CD4-positive, alpha-beta memory T cell (primary cell): ENCODE data around the gene TTPAL. TPM values are rescaled to one million over a fixed set of nuclear protein-coding genes. Genes with fewer than 3 reads are reported as not detected.

Source experiments
- CTCF ChIA-PET: fragments of 350-600 bp; sonication (Branson Sonifier 250); formaldehyde crosslinking; loops from one replicate; lab custom pipeline; 2021; ENCODE audit warnings: inconsistent platforms; ENCODE audit not compliant: partially characterized antibody; lab: Charles Lee
- POLR2A ChIA-PET: fragments of 350-600 bp; sonication (Branson Sonifier 250); formaldehyde crosslinking; loops from one replicate; lab custom pipeline; 2021; ENCODE audit not compliant: partially characterized antibody; lab: Charles Lee
- DNase-seq, 5 donors: peaks; one replicate each; pipeline versions ENCODE4 v3.0.0 to v3.0.0-alpha.2; 2020 to 2022; ENCODE audit warnings: mixed read lengths in 1 of 5
- H3K27ac ChIP-seq: one replicate; pipeline ENCODE4 v1.7.0; 2013; ENCODE audit warnings: low read depth, low read length
- H3K27me3 ChIP-seq: 2 replicates; pipeline ENCODE4 v1.7.0; 2013; ENCODE audit warnings: mild to moderate bottlenecking, low read length, moderate library complexity; ENCODE audit not compliant: insufficient read depth
- H3K36me3 ChIP-seq: 2 replicates; pipeline ENCODE4 v1.7.0; 2013; ENCODE audit warnings: mild to moderate bottlenecking, low read length, moderate library complexity; ENCODE audit not compliant: insufficient read depth
- H3K4me1 ChIP-seq: 2 replicates; pipeline ENCODE4 v1.7.0; 2013; ENCODE audit warnings: mild to moderate bottlenecking, low read length, moderate library complexity; ENCODE audit not compliant: insufficient read depth
- H3K4me3 ChIP-seq, 2 donors: one replicate each; pipeline ENCODE4 v1.7.0; 2013; ENCODE audit warnings: low read length in 2 of 2, mild to moderate bottlenecking in 1 of 2
- H3K9me3 ChIP-seq, 2 donors: one replicate each; pipeline ENCODE4 v1.7.0; 2013; ENCODE audit warnings: low read length in 2 of 2, control low read depth in 1 of 2; ENCODE audit not compliant: control insufficient read depth in 1 of 2
- H3K27ac Mint-ChIP-seq, 7 donors: one replicate each; pipeline ENCODE4 v1.8.0; 2020 to 2021; ENCODE audit warnings: mixed read lengths in 7 of 7, mild to moderate bottlenecking in 6 of 7, inconsistent platforms in 3 of 7, moderate library complexity in 3 of 7
- H3K27me3 Mint-ChIP-seq, 2 donors: one replicate each; pipeline ENCODE4 v1.8.0; 2020 to 2021; ENCODE audit warnings: mixed read lengths in 2 of 2
- H3K36me3 Mint-ChIP-seq, 2 donors: one replicate each; pipeline ENCODE4 v1.8.0; 2020 to 2021; ENCODE audit warnings: mixed read lengths in 2 of 2, inconsistent platforms in 1 of 2, mild to moderate bottlenecking in 1 of 2
- H3K4me1 Mint-ChIP-seq, 4 donors: one replicate each; pipeline ENCODE4 v1.8.0; 2020 to 2021; ENCODE audit warnings: mixed read lengths in 4 of 4, mild to moderate bottlenecking in 1 of 4
- H3K4me3 Mint-ChIP-seq, 8 donors: one replicate each; pipeline ENCODE4 v1.8.0; 2020 to 2021; ENCODE audit warnings: mixed read lengths in 8 of 8, mild to moderate bottlenecking in 7 of 8, moderate library complexity in 6 of 8, inconsistent platforms in 3 of 8
- H3K9me3 Mint-ChIP-seq, 8 donors: one replicate each; pipeline ENCODE4 v1.8.0; 2020 to 2021; ENCODE audit warnings: mixed read lengths in 8 of 8, mild to moderate bottlenecking in 5 of 8, inconsistent platforms in 3 of 8, moderate library complexity in 1 of 8
- intact Hi-C: fragments of 100-400 bp; cut with micrococcal nuclease; formaldehyde crosslinking; loops from one replicate; pipeline ENCODE4 v1.15.1; 2023
- polyA plus RNA-seq, 2 donors: library from polyadenylated mRNA; unstranded; fragments of 300-500 nt; fragmentation: Illumina TruSeq; gene quantifications; one replicate each; pipeline ENCODE4 v1.2.3, GENCODE V29; 2021
- total RNA-seq, 2 experiments: library from RNA; stranded (reverse); gene quantifications; one replicate each; pipeline ENCODE4 v1.2.3, GENCODE V29; 2021

TTPAL gene
- total and polyA plus RNA-seq, 4 experiments from 2014 or later = 5.7 to 18.9 (median 14.9) TPM

DNA sequence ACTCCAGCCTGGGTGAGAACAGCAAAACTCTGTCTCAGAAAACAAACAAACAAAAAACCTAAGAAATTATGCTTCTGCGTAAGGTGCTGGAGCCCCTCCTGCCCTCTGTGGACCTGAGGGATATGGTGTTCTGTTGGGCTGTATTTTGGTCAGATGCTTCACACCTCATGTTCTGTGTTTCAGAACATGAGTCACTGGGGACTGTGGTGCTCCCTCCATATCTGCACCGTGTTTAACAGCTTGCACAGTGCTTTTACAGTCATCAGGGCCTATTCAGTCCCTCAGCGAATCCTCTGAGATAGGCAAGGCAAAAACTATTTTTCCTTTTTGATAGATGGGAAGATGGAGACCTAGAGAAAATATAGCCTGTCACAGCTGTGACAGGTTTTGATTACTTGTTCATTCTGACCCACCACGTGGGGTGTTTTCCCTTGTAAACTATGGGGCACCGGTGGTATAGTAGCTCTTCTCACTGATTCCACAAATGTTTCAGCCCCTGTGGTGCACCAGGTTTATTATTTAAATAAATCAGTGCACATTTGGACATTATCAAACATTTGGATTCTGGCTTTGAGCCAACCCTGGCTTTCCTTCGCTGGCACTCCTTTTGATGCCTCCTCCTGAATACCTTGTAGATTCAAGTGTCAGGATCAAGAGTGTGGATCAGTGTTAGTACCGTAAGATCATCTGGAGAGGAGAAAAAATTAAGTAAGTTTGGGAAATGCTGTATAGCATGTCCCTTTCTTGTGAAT, 9.6 kb downstream of the TTPAL start:
- H3K27ac ChIP-seq = no peak overlapping the region
- no peak for DNase-seq
- Mint-ChIP-seq H3K4me3 (no peak overlapping the region), H3K27ac (peak overlapping the region in 6 of 7 donors; percentile 7 to 83 (median 28)), H3K9me3 (no peaks in the 10 kb centered on the region), H3K27me3 (no peaks in the 10 kb centered on the region), H3K4me1 (peaks cover 0 to 11% (median 1%) of the 10 kb centered on the region in 4 donors), H3K36me3 (peaks cover 50 to 75% of the 10 kb centered on the region in 2 donors)
- H3K27me3 ChIP-seq = no peaks in the 10 kb centered on the region
- no peak overlapping the region for H3K4me3 ChIP-seq
- CTCF ChIA-PET = no interaction called here
- H3K4me1 ChIP-seq = no peaks in the 10 kb centered on the region
- POLR2A ChIA-PET = interaction anchor here (0.6 to 1.2 kb wide), 2 partner anchors 9 to 231 kb away, joined by 3 to 7 read pairs; partner anchors contain the start of gene TTPAL
- H3K9me3 ChIP-seq = no peaks in the 10 kb centered on the region
- intact Hi-C loops = no loop called here
- H3K36me3 ChIP-seq = peaks cover 39% of the 10 kb centered on the region

- intact Hi-C loops = no loop called here
- no peaks in the 10 kb centered on the region for H3K4me1 ChIP-seq
- Mint-ChIP-seq H3K36me3 (peaks cover 45 to 74% of the 10 kb centered on the region in 2 donors), H3K27ac (peak overlapping the region in 2 of 7 donors; percentile 53 to 72), H3K9me3 (no peaks in the 10 kb centered on the region), H3K4me1 (peaks cover 0 to 11% (median 2%) of the 10 kb centered on the region in 4 donors), H3K4me3 (no peak overlapping the region), H3K27me3 (no peaks in the 10 kb centered on the region)
- CTCF ChIA-PET = no interaction called here
- POLR2A ChIA-PET = interaction anchor here (0.6 to 1.2 kb wide), 2 partner anchors 10 to 231 kb away, joined by 3 to 7 read pairs; partner anchors contain the start of gene TTPAL
- DNase-seq = no peak
- peaks cover 35% of the 10 kb centered on the region for H3K36me3 ChIP-seq
- no peak overlapping the region for H3K4me3 ChIP-seq
- no peaks in the 10 kb centered on the region for H3K9me3 ChIP-seq
- H3K27me3 ChIP-seq = no peaks in the 10 kb centered on the region
- no peak overlapping the region for H3K27ac ChIP-seq
Observed at GRCh38 chr20:44485830-44486198, 10.1 kb downstream of the TTPAL start.

- no peaks in the 10 kb centered on the region for H3K9me3 Mint-ChIP-seq
- H3K4me3 Mint-ChIP-seq = no peak overlapping the region
- H3K27ac Mint-ChIP-seq = peak overlapping the region in 6 of 7 donors; percentile 3 to 92 (median 62)
- intact Hi-C loops = no loop called here
- H3K4me1 Mint-ChIP-seq = peaks cover 4 to 9% (median 6%) of the 10 kb centered on the region in 4 donors
- H3K36me3 ChIP-seq = peaks cover 40% of the 10 kb centered on the region
- no peaks in the 10 kb centered on the region for H3K27me3 Mint-ChIP-seq
- POLR2A ChIA-PET = interaction anchor here (1.4 kb wide), 1 partner anchor 12 kb away, joined by 6 read pairs; the partner anchor contains the start of gene TTPAL
- no peak overlapping the region for H3K27ac ChIP-seq
- H3K9me3 ChIP-seq = no peaks in the 10 kb centered on the region
- H3K4me3 ChIP-seq = no peak overlapping the region
- CTCF ChIA-PET = interaction anchor here (1.1 to 1.6 kb wide), 2 partner anchors 13 kb away, joined by 3 to 6 read pairs; partner anchors contain the start of gene TTPAL
- no peaks in the 10 kb centered on the region for H3K27me3 ChIP-seq
- peaks cover 39 to 79% of the 10 kb centered on the region in 2 donors for H3K36me3 Mint-ChIP-seq
- H3K4me1 ChIP-seq = no peaks in the 10 kb centered on the region
- DNase-seq = no peak
Observed at GRCh38 chr20:44488551-44488950, 12.9 kb downstream of the TTPAL start.

- Mint-ChIP-seq H3K9me3 (no peaks in the 10 kb centered on the region), H3K27ac (peak overlapping the region in 2 of 7 donors; percentile 22 to 82), H3K4me1 (peaks cover 4 to 9% (median 5%) of the 10 kb centered on the region in 4 donors), H3K4me3 (no peak overlapping the region), H3K36me3 (peaks cover 40 to 77% of the 10 kb centered on the region in 2 donors), H3K27me3 (no peaks in the 10 kb centered on the region)
- no peaks in the 10 kb centered on the region for H3K9me3 ChIP-seq
- DNase-seq = no peak
- H3K27ac ChIP-seq = no peak overlapping the region
- H3K36me3 ChIP-seq = peaks cover 37% of the 10 kb centered on the region
- H3K4me3 ChIP-seq = no peak overlapping the region
- H3K4me1 ChIP-seq = no peaks in the 10 kb centered on the region
- intact Hi-C loops = no loop called here
- H3K27me3 ChIP-seq = no peaks in the 10 kb centered on the region
- ChIA-PET CTCF (no interaction called here), POLR2A (no interaction called here)
Observed at GRCh38 chr20:44489223-44489622, 13.5 kb downstream of the TTPAL start.

GRCh38 chr20:44489931-44490330, 14.3 kb downstream of the TTPAL start:
- H3K4me1 ChIP-seq = no peaks in the 10 kb centered on the region
- H3K27ac Mint-ChIP-seq = peak overlapping the region in 5 of 7 donors; percentile 9 to 54 (median 36)
- H3K27ac ChIP-seq = no peak overlapping the region
- no peak for DNase-seq
- intact Hi-C loops = no loop called here
- no peaks in the 10 kb centered on the region for H3K27me3 ChIP-seq
- no peak overlapping the region for H3K4me3 Mint-ChIP-seq
- H3K4me3 ChIP-seq = no peak overlapping the region
- no peaks in the 10 kb centered on the region for H3K9me3 Mint-ChIP-seq
- H3K4me1 Mint-ChIP-seq = peaks cover 4 to 9% (median 5%) of the 10 kb centered on the region in 4 donors
- H3K27me3 Mint-ChIP-seq = no peaks in the 10 kb centered on the region
- H3K36me3 ChIP-seq = peaks cover 44% of the 10 kb centered on the region
- peaks cover 43 to 79% of the 10 kb centered on the region in 2 donors for H3K36me3 Mint-ChIP-seq
- ChIA-PET POLR2A (no interaction called here), CTCF (no interaction called here)
- H3K9me3 ChIP-seq = no peaks in the 10 kb centered on the region

DNA sequence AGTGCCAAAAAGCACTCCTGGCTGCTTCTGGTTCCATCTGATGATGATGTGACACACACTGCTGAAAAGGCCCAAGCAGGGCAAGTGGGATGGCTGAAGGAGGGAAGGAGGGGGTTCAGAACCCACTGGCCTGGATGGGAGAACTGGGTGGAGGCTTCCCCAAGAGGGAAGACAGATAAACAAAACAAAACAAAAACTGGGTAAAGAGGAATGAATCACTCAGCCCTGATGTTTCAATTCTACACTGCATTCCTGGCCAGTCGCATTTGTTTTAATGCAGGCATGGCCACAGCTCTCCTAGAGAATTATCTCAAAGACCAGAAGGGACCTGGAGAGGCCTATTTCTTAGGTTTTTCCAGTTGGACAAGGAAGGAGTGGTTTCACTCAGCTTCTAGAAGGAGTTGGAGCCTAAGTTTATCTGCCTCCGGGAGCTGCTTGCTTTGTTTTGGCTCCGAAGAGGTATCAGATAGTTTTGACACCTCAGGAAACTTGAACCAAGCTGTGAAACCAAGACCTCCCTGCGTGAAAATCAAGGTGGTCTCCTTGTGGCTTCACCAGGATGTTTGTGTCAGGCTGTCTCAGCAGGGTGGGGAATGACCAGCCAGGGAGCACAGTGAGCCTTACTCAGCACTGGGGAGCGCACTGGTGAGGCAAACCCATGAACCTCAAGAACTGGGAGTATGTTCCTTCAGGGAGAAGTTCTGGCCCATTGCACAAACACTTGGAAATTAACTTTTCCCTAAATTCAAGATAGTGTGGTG, 16.1 kb downstream of the TTPAL start:
- H3K27ac Mint-ChIP-seq = peak overlapping the region in 4 of 7 donors; percentile 44 to 94 (median 68)
- H3K36me3 ChIP-seq = peaks cover 59% of the 10 kb centered on the region
- no peaks in the 10 kb centered on the region for H3K27me3 Mint-ChIP-seq
- peak in 1 of 5 donors; percentile 6 for DNase-seq
- ChIA-PET CTCF (interaction anchor here (1.8 kb wide), 1 partner anchor 107 kb away, joined by 4 read pairs; no protein-coding TSS in a partner anchor), POLR2A (no interaction called here)
- H3K27ac ChIP-seq = no peak overlapping the region
- no peak overlapping the region for H3K4me3 Mint-ChIP-seq
- no peaks in the 10 kb centered on the region for H3K9me3 Mint-ChIP-seq
- intact Hi-C loops = no loop called here
- no peaks in the 10 kb centered on the region for H3K4me1 ChIP-seq
- no peaks in the 10 kb centered on the region for H3K9me3 ChIP-seq
- no peaks in the 10 kb centered on the region for H3K27me3 ChIP-seq
- H3K4me1 Mint-ChIP-seq = peaks cover 4 to 9% (median 6%) of the 10 kb centered on the region in 4 donors
- no peak overlapping the region for H3K4me3 ChIP-seq
- peaks cover 51 to 82% of the 10 kb centered on the region in 2 donors for H3K36me3 Mint-ChIP-seq

DNA sequence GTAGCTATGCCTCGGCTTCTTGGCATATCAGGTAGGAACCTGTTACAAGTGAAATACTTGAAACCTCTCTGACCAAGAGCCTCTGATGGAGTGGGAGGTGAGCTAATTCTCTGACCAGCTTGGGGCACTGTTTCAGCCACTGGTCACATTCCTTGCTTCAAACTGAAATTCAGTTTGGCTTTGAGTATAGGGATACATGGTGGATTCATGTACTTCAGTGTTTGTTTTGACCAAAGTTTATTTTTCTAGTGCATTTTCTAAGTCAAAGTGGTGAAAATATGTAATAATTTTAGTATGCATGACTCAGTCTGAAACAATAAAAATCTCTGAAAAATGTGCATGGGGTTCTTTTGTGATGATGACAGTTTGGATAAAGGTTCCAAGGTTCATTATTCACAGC, 18.6 kb downstream of the TTPAL start:
- CTCF ChIA-PET = no interaction called here
- H3K36me3 Mint-ChIP-seq = peaks cover 64 to 88% of the 10 kb centered on the region in 2 donors

More for the DNA sequence above, 18.6 kb downstream of the TTPAL start:
- Mint-ChIP-seq H3K27ac (peak overlapping the region; percentile 5 to 87 (median 42)), H3K4me3 (no peak overlapping the region), H3K9me3 (no peaks in the 10 kb centered on the region), H3K27me3 (no peaks in the 10 kb centered on the region), H3K4me1 (peaks cover 5 to 13% (median 6%) of the 10 kb centered on the region in 4 donors)
- no peak overlapping the region for H3K27ac ChIP-seq
- H3K27me3 ChIP-seq = no peaks in the 10 kb centered on the region
- no peaks in the 10 kb centered on the region for H3K4me1 ChIP-seq
- H3K4me3 ChIP-seq = no peak overlapping the region
- POLR2A ChIA-PET = interaction anchor here (0.9 to 1.5 kb wide), 2 partner anchors 19 to 27 kb away, joined by 3 read pairs; partner anchors contain the start of gene TTPAL
- H3K9me3 ChIP-seq = no peaks in the 10 kb centered on the region
- DNase-seq = no peak
- intact Hi-C loops = no loop called here
- peaks cover 68% of the 10 kb centered on the region for H3K36me3 ChIP-seq
